C1 segment of cervical spinal cord (tissue), 14 donors: ENCODE data around the gene RAB28.

Experiments used
- DNase-seq, 14 donors: peaks; one replicate each; lab custom pipeline; 2025; lab: John Stamatoyannopoulos, UW

RAB28 gene

GRCh38 chr4:13484122-13484748 is at the start of gene RAB28:
Gene RAB28 (minus strand): TSS chr4:13484340.
- DNase-seq: peak; percentile 83 to 100 (median 98)

- DNase-seq: no peak
These were observed 47.5 kb upstream of the RAB28 start for GRCh38 chr4:13531625-13531998.

GRCh38 chr4:13530823-13531624 is 46.9 kb upstream of the RAB28 start:
- no peak for DNase-seq

GRCh38 chr4:13529128-13529919 is 45.2 kb upstream of the RAB28 start:
- no peak for DNase-seq

GRCh38 chr4:13528821-13529127 is 44.6 kb upstream of the RAB28 start:
- no peak for DNase-seq

- DNase-seq: no peak
These were observed 44.1 kb upstream of the RAB28 start for GRCh38 chr4:13527981-13528820.

GRCh38 chr4:13527192-13527980 is 43.2 kb upstream of the RAB28 start:
- no peak for DNase-seq

GRCh38 chr4:13526658-13527057 is 42.5 kb upstream of the RAB28 start:
- DNase-seq: no peak

- no peak for DNase-seq
These were observed 41.6 kb upstream of the RAB28 start for GRCh38 chr4:13525606-13526281.

GRCh38 chr4:13524504-13525243 is 40.5 kb upstream of the RAB28 start:
- DNase-seq: no peak

GRCh38 chr4:13523591-13524503 is 39.7 kb upstream of the RAB28 start:
- DNase-seq: no peak

GRCh38 chr4:13523105-13523477 is 39.0 kb upstream of the RAB28 start:
- DNase-seq: no peak

GRCh38 chr4:13522282-13523104 is 38.4 kb upstream of the RAB28 start:
- no peak for DNase-seq

GRCh38 chr4:13521047-13521446 is 36.9 kb upstream of the RAB28 start:
- no peak for DNase-seq

- no peak for DNase-seq
These were observed 32.2 kb upstream of the RAB28 start for GRCh38 chr4:13516315-13516860.

GRCh38 chr4:13515268-13515667 is 31.1 kb upstream of the RAB28 start:
- no peak for DNase-seq

- no peak for DNase-seq
These were observed 30.6 kb upstream of the RAB28 start for GRCh38 chr4:13514722-13515121.
